GM23338 (cell line): ENCODE data around the gene SLC44A1.

Source experiments
- EZH2 ChIP-seq: fragments of 200-600 bp; sonication (generic); IDR thresholded peaks from one replicate; pipeline ENCODE4 v1.8.0; 2017; ENCODE audit warnings: antibody characterized with exemption, mild to moderate bottlenecking, low read depth; ENCODE audit not compliant: unreplicated experiment
- EZH2phosphoT487 ChIP-seq: fragments of 200-600 bp; sonication (generic); IDR thresholded peaks from one replicate; pipeline ENCODE4 v1.8.1; 2018; ENCODE audit warnings: antibody characterized with exemption; ENCODE audit not compliant: unreplicated experiment
- JUNB ChIP-seq: IDR thresholded peaks from one replicate; pipeline ENCODE4 v1.6.1; 2016; ENCODE audit warnings: antibody characterized with exemption; ENCODE audit not compliant: unreplicated experiment
- POLR2AphosphoS5 ChIP-seq: IDR thresholded peaks from 2 replicates; pipeline ENCODE4 v1.6.1; 2016; ENCODE audit warnings: antibody characterized with exemption, low read depth
- TF ChIP-seq, protein P1 (sequence below), 2 experiments: fragments of 200-600 bp in 1 of 2; sonication (generic) in 1 of 2; conservative IDR thresholded peaks; 2 replicates each; pipeline versions ENCODE4 v1.5.1 to v1.6.1; 2016 to 2017; ENCODE audit warnings: antibody characterized with exemption in 2 of 2, low read depth in 2 of 2, mild to moderate bottlenecking in 2 of 2, moderate library complexity in 1 of 2
- TF ChIP-seq, protein P2 (sequence below): IDR thresholded peaks from one replicate; pipeline ENCODE4 v1.6.1; 2018; ENCODE audit warnings: antibody characterized with exemption; ENCODE audit not compliant: unreplicated experiment
- TF ChIP-seq, protein P3 (sequence below): fragments of 250-450 bp; sonication (Bioruptor Pico); IDR thresholded peaks from 2 replicates; pipeline ENCODE4 v1.5.0; 2020; ENCODE audit warnings: mild to moderate bottlenecking, moderate library complexity

DNA sequence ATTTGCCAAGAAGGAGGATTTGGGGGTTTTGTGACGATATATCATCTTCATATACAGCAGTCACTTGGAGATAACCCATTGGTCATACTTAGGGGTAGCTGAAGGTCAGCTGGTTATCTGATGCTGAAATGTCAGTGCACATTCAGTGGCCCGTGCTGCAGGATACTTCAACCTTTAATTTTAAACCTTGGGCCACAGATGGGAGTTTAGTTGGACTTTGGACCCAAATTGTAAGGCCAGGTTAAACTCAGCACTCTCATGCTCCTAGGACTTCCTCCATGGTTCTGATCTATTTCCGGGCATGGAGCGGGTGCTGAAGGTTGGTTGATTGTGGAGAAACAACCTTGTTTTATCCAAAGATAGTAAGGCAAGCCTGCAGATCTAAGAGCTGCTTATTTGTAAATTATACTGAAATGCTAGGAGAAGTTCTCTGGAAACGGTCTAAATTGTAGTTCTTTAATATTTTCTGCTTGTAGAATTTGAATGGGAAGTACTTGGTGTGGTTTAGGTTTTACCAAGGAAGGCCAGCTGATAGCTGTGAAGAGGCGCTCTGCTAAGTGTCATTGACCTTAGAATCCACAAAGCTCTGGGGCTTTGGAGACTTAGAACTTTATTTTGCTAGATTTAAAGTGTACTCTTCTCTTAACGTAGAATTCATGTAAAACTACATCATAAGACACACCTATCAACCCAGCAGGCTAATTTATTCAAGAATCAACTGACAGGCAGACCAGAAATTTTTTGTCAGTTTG lies 38.6 kb downstream of the SLC44A1 start:
- TF ChIP-seq POLR2AphosphoS5 (no peak), EZH2phosphoT487 (no peak), EZH2 (no peak), JUNB (no peak)
- TF ChIP-seq, protein P1, sequence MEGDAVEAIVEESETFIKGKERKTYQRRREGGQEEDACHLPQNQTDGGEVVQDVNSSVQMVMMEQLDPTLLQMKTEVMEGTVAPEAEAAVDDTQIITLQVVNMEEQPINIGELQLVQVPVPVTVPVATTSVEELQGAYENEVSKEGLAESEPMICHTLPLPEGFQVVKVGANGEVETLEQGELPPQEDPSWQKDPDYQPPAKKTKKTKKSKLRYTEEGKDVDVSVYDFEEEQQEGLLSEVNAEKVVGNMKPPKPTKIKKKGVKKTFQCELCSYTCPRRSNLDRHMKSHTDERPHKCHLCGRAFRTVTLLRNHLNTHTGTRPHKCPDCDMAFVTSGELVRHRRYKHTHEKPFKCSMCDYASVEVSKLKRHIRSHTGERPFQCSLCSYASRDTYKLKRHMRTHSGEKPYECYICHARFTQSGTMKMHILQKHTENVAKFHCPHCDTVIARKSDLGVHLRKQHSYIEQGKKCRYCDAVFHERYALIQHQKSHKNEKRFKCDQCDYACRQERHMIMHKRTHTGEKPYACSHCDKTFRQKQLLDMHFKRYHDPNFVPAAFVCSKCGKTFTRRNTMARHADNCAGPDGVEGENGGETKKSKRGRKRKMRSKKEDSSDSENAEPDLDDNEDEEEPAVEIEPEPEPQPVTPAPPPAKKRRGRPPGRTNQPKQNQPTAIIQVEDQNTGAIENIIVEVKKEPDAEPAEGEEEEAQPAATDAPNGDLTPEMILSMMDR (conservative IDR thresholded peaks at IDR 0.05; ENCODE audit: low read depth in 2 of 2) = no peak
- TF ChIP-seq, protein P2, sequence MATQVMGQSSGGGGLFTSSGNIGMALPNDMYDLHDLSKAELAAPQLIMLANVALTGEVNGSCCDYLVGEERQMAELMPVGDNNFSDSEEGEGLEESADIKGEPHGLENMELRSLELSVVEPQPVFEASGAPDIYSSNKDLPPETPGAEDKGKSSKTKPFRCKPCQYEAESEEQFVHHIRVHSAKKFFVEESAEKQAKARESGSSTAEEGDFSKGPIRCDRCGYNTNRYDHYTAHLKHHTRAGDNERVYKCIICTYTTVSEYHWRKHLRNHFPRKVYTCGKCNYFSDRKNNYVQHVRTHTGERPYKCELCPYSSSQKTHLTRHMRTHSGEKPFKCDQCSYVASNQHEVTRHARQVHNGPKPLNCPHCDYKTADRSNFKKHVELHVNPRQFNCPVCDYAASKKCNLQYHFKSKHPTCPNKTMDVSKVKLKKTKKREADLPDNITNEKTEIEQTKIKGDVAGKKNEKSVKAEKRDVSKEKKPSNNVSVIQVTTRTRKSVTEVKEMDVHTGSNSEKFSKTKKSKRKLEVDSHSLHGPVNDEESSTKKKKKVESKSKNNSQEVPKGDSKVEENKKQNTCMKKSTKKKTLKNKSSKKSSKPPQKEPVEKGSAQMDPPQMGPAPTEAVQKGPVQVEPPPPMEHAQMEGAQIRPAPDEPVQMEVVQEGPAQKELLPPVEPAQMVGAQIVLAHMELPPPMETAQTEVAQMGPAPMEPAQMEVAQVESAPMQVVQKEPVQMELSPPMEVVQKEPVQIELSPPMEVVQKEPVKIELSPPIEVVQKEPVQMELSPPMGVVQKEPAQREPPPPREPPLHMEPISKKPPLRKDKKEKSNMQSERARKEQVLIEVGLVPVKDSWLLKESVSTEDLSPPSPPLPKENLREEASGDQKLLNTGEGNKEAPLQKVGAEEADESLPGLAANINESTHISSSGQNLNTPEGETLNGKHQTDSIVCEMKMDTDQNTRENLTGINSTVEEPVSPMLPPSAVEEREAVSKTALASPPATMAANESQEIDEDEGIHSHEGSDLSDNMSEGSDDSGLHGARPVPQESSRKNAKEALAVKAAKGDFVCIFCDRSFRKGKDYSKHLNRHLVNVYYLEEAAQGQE = no peak
- TF ChIP-seq, protein P3, sequence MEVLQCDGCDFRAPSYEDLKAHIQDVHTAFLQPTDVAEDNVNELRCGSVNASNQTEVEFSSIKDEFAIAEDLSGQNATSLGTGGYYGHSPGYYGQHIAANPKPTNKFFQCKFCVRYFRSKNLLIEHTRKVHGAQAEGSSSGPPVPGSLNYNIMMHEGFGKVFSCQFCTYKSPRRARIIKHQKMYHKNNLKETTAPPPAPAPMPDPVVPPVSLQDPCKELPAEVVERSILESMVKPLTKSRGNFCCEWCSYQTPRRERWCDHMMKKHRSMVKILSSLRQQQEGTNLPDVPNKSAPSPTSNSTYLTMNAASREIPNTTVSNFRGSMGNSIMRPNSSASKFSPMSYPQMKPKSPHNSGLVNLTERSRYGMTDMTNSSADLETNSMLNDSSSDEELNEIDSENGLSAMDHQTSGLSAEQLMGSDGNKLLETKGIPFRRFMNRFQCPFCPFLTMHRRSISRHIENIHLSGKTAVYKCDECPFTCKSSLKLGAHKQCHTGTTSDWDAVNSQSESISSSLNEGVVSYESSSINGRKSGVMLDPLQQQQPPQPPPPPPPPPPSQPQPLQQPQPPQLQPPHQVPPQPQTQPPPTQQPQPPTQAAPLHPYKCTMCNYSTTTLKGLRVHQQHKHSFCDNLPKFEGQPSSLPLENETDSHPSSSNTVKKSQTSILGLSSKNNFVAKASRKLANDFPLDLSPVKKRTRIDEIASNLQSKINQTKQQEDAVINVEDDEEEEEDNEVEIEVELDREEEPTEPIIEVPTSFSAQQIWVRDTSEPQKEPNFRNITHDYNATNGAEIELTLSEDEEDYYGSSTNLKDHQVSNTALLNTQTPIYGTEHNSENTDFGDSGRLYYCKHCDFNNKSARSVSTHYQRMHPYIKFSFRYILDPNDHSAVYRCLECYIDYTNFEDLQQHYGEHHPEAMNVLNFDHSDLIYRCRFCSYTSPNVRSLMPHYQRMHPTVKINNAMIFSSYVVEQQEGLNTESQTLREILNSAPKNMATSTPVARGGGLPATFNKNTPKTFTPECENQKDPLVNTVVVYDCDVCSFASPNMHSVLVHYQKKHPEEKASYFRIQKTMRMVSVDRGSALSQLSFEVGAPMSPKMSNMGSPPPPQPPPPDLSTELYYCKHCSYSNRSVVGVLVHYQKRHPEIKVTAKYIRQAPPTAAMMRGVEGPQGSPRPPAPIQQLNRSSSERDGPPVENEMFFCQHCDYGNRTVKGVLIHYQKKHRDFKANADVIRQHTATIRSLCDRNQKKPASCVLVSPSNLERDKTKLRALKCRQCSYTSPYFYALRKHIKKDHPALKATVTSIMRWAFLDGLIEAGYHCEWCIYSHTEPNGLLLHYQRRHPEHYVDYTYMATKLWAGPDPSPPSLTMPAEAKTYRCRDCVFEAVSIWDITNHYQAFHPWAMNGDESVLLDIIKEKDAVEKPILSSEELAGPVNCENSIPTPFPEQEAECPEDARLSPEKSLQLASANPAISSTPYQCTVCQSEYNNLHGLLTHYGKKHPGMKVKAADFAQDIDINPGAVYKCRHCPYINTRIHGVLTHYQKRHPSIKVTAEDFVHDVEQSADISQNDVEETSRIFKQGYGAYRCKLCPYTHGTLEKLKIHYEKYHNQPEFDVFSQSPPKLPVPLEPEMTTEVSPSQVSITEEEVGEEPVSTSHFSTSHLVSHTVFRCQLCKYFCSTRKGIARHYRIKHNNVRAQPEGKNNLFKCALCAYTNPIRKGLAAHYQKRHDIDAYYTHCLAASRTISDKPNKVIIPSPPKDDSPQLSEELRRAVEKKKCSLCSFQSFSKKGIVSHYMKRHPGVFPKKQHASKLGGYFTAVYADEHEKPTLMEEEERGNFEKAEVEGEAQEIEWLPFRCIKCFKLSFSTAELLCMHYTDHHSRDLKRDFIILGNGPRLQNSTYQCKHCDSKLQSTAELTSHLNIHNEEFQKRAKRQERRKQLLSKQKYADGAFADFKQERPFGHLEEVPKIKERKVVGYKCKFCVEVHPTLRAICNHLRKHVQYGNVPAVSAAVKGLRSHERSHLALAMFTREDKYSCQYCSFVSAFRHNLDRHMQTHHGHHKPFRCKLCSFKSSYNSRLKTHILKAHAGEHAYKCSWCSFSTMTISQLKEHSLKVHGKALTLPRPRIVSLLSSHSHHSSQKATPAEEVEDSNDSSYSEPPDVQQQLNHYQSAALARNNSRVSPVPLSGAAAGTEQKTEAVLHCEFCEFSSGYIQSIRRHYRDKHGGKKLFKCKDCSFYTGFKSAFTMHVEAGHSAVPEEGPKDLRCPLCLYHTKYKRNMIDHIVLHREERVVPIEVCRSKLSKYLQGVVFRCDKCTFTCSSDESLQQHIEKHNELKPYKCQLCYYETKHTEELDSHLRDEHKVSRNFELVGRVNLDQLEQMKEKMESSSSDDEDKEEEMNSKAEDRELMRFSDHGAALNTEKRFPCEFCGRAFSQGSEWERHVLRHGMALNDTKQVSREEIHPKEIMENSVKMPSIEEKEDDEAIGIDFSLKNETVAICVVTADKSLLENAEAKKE (CRISPR knock-in tag) = no peak
